HepG2 (cell line): ENCODE measurements around the gene TUBE1. TPM values are rescaled to one million over a fixed set of nuclear protein-coding genes. Genes with fewer than 3 reads are reported as not detected.

ENCODE experiments used
- ERF ChIP-seq: IDR thresholded peaks from 2 replicates; pipeline ENCODE4 v1.6.1; 2018; ENCODE audit warnings: missing biosample characterization, missing genetic modification reagents
- FOXP1 ChIP-seq, 2 experiments: fragments of 450-650 bp in 1 of 2; IDR thresholded peaks; 2 replicates each; pipeline ENCODE4 v1.6.1; 2017 to 2018; ENCODE audit warnings: antibody characterized with exemption in 1 of 2
- GFI1 ChIP-seq: sonication (generic); formaldehyde crosslinking; IDR thresholded peaks from 2 replicates; pipeline ENCODE4 v1.5.0; 2020; ENCODE audit warnings: missing genetic modification reagents, mild to moderate bottlenecking, borderline replicate concordance
- GPBP1L1 ChIP-seq: sonication (generic); formaldehyde crosslinking; IDR thresholded peaks from 2 replicates; pipeline ENCODE4 v1.5.0; 2020; ENCODE audit warnings: mild to moderate bottlenecking, missing genetic modification reagents
- HNRNPL ChIP-seq: fragments of 200-400 bp; formaldehyde crosslinking; IDR thresholded peaks from 2 replicates; pipeline ENCODE4 v1.6.1; 2017; ENCODE audit warnings: mild to moderate bottlenecking, low read depth, low read length
- JDP2 ChIP-seq: sonication (generic); formaldehyde crosslinking; IDR thresholded peaks from 2 replicates; pipeline ENCODE4 v1.8.1; 2022; ENCODE audit warnings: missing genetic modification reagents, borderline replicate concordance
- NCOA5 ChIP-seq: sonication (generic); formaldehyde crosslinking; IDR thresholded peaks from 2 replicates; pipeline ENCODE4 v1.4.0; 2020; ENCODE audit warnings: missing genetic modification reagents
- SMARCE1 ChIP-seq: fragments of 450-650 bp; IDR thresholded peaks from 2 replicates; pipeline ENCODE4 v1.6.1; 2017; ENCODE audit warnings: borderline replicate concordance
- UBTF ChIP-seq: sonication (generic); formaldehyde crosslinking; IDR thresholded peaks from 2 replicates; pipeline ENCODE4 v1.4.0; 2020; ENCODE audit warnings: mild to moderate bottlenecking, missing genetic modification reagents
- YY1 ChIP-seq: IDR thresholded peaks from 2 replicates; pipeline ENCODE4 v1.6.1; 2011; ENCODE audit warnings: low read length, low read depth, moderate library complexity, mild to moderate bottlenecking; ENCODE audit not compliant: insufficient read depth, insufficient replicate concordance
- ZBTB20 ChIP-seq: sonication (generic); formaldehyde crosslinking; IDR thresholded peaks from 2 replicates; pipeline ENCODE4 v1.8.1; 2023; ENCODE audit warnings: missing genetic modification reagents, low read depth, mild to moderate bottlenecking, borderline replicate concordance
- ZBTB43 ChIP-seq: sonication (generic); formaldehyde crosslinking; conservative IDR thresholded peaks from 2 replicates; pipeline ENCODE4 v1.4.0; 2020; ENCODE audit warnings: missing genetic modification reagents
- ZMAT3 ChIP-seq: sonication (generic); formaldehyde crosslinking; conservative IDR thresholded peaks from 2 replicates; pipeline ENCODE4 v1.7.0; 2021; ENCODE audit warnings: missing genetic modification reagents
- ZNF256 ChIP-seq: sonication (generic); formaldehyde crosslinking; conservative IDR thresholded peaks from 2 replicates; pipeline ENCODE4 v1.4.0; 2020; ENCODE audit warnings: missing genetic modification reagents
- ZNF34 ChIP-seq: sonication (generic); formaldehyde crosslinking; IDR thresholded peaks from 2 replicates; pipeline ENCODE4 v1.4.0; 2020; ENCODE audit warnings: mild to moderate bottlenecking, missing genetic modification reagents, borderline replicate concordance
- ZNF383 ChIP-seq: sonication (generic); formaldehyde crosslinking; IDR thresholded peaks from 2 replicates; pipeline ENCODE4 v1.4.0; 2020; ENCODE audit warnings: missing genetic modification reagents, mild to moderate bottlenecking, borderline replicate concordance
- ZNF574 ChIP-seq: sonication (generic); formaldehyde crosslinking; IDR thresholded peaks from 2 replicates; pipeline ENCODE4 v1.4.0; 2020; ENCODE audit warnings: missing genetic modification reagents
- ZNF616 ChIP-seq: sonication (generic); formaldehyde crosslinking; IDR thresholded peaks from 2 replicates; pipeline ENCODE4 v1.5.0; 2020; ENCODE audit warnings: low read depth, mild to moderate bottlenecking, missing genetic modification reagents
- polyA plus RNA-seq, 8 experiments: library from polyadenylated mRNA; depleted of rRNA in 3 of 8; stranded (reverse) in 7 of 8; unstranded in 1 of 8; fragments of >200 nt; fragmentation: Illumina TruSeq in 4 of 8; extraction: Trizol in 4 of 8; gene quantifications; 2 replicates each; pipeline versions ENCODE4 v1.2.1 to v1.2.3, GENCODE V29; 2011 to 2016; ENCODE audit warnings: low read depth in 4 of 8, missing spikeins in 1 of 8, mixed read lengths in 1 of 8; ENCODE audit not compliant: insufficient read depth in 1 of 8
- total RNA-seq, 5 experiments: library from RNA; depleted of rRNA; stranded (reverse); fragments of >200 nt; fragmentation: Illumina TruSeq; extraction: Trizol; gene quantifications; 2 replicates each; pipeline ENCODE4 v1.2.3, GENCODE V29; 2016; ENCODE audit warnings: low read depth in 1 of 5

The TUBE1 gene
- total and polyA plus RNA-seq, 2 of the 13 experiments (the other 11 are each of a cell fraction or from before 2014, with no cell fraction given), result 17.3 to 22.6 TPM

GRCh38 chr6:112043032-112044007, 44.0 kb downstream of the TUBE1 start (continued):
- TF ChIP-seq ZNF574 (CRISPR knock-in tag) (peak; percentile 98), ERF (no peak), ZMAT3 (CRISPR knock-in tag) (no peak), JDP2 (CRISPR knock-in tag) (no peak), ZNF383 (CRISPR knock-in tag) (no peak), GPBP1L1 (CRISPR knock-in tag) (no peak), FOXP1 (IDR thresholded peaks at IDR 0.05) (no peak), FOXP1 (CRISPR knock-in tag; IDR thresholded peaks at IDR 0.05) (0 out of 2 replicates have a peak, but pooled peaks have one; percentile 30), GFI1 (0 out of 2 replicates have a peak, but pooled peaks have one; percentile 54), YY1 (peak; percentile 83), HNRNPL (no peak), UBTF (no peak; the same call in 1 of the 2 replicates), ZBTB43 (CRISPR knock-in tag) (no peak), ZBTB20 (CRISPR knock-in tag) (peak; percentile 50; the same call in 1 of the 2 replicates), NCOA5 (CRISPR knock-in tag) (no peak), ZNF616 (CRISPR knock-in tag) (no peak), ZNF34 (CRISPR knock-in tag) (peak; percentile 74; the same call in 1 of the 2 replicates), SMARCE1 (no peak), ZNF256 (CRISPR knock-in tag) (no peak)
